H1 (cell line): Measurements from ENCODE around the gene SV2B. TPM values are rescaled to one million over a fixed set of nuclear protein-coding genes. Genes with fewer than 3 reads are reported as not detected.

Source experiments
- CTCF ChIA-PET: fragments of 300-600 bp; sonication (Branson Sonifier 250); formaldehyde crosslinking; loops from one replicate; lab custom pipeline; 2021; ENCODE audit not compliant: partially characterized antibody; lab: Charles Lee
- POLR2A ChIA-PET: fragments of 300-600 bp; sonication (Branson Sonifier 250); formaldehyde crosslinking; loops from one replicate; lab custom pipeline; 2021; ENCODE audit warnings: inconsistent platforms; ENCODE audit not compliant: partially characterized antibody; lab: Charles Lee
- DNase-seq, 2 experiments: peaks; one replicate each; pipeline versions ENCODE4 v3.0.0 to v3.0.0-alpha.2; 2010 to 2022; ENCODE audit warnings: low spot score in 2 of 2, low read depth in 1 of 2, mixed read lengths in 1 of 2
- FAIRE-seq: peaks from 2 replicates; lab custom pipeline; 2011; peaks lifted over from hg19 to GRCh38; lab: Jason Lieb, UNC
- H2AFZ ChIP-seq: 2 replicates; pipeline ENCODE4 v1.8.1; 2012; ENCODE audit warnings: low read length, inconsistent platforms
- H2AK5ac ChIP-seq: 2 replicates; pipeline ENCODE4 v1.6.1; 2013; ENCODE audit warnings: low read depth, low read length
- H2BK120ac ChIP-seq: replicated peaks from 2 replicates; pipeline ENCODE3; 2013; ENCODE audit warnings: low read depth, low read length, inconsistent platforms
- H2BK12ac ChIP-seq: 2 replicates; pipeline ENCODE4 v1.6.1; 2013; ENCODE audit warnings: low read depth, low read length
- H2BK15ac ChIP-seq: 2 replicates; pipeline ENCODE4 v1.6.1; 2013; ENCODE audit warnings: low read length
- H2BK20ac ChIP-seq: 2 replicates; pipeline ENCODE4 v1.6.1; 2013; ENCODE audit warnings: low read length
- H2BK5ac ChIP-seq: 2 replicates; pipeline ENCODE4 v1.6.1; 2013; ENCODE audit warnings: low read depth, low read length
- H3K14ac ChIP-seq: 2 replicates; pipeline ENCODE4 v1.6.1; 2013; ENCODE audit warnings: inconsistent platforms; ENCODE audit not compliant: insufficient read length
- H3K18ac ChIP-seq: 2 replicates; pipeline ENCODE4 v1.6.1; 2013; ENCODE audit warnings: low read length; ENCODE audit errors: extremely low read depth
- H3K23ac ChIP-seq: 2 replicates; pipeline ENCODE4 v1.6.1; 2013; ENCODE audit warnings: inconsistent platforms; ENCODE audit not compliant: insufficient read length
- H3K23me2 ChIP-seq: 2 replicates; pipeline ENCODE4 v1.6.1; 2013; ENCODE audit warnings: low read depth, low read length
- H3K27ac ChIP-seq: 2 replicates; pipeline ENCODE4 v1.6.1; 2011; ENCODE audit warnings: low read depth, low read length, inconsistent platforms
- H3K27me3 ChIP-seq, 4 experiments: replicated peaks in 1 of 4; 1 replicate in 1 of 4; 2 replicates in 3 of 4; pipeline versions ENCODE4 v1.6.1 to v1.8.1; 2011 to 2013; ENCODE audit warnings: low read length in 3 of 4, mild to moderate bottlenecking in 3 of 4, inconsistent platforms in 2 of 4, mixed read lengths in 2 of 4, moderate library complexity in 1 of 4; ENCODE audit not compliant: control insufficient read depth in 3 of 4, insufficient read depth in 3 of 4; ENCODE audit errors: extremely low read depth in 1 of 4
- H3K36me3 ChIP-seq, 4 experiments: 2 replicates each; pipeline versions ENCODE4 v1.6.1 to v1.8.1; 2011 to 2013; ENCODE audit warnings: mild to moderate bottlenecking in 4 of 4, low read length in 3 of 4, moderate library complexity in 2 of 4, control low read depth in 1 of 4, inconsistent platforms in 1 of 4; ENCODE audit not compliant: insufficient read depth in 4 of 4, control insufficient read depth in 2 of 4
- H3K4ac ChIP-seq: replicated peaks from 2 replicates; pipeline ENCODE3; 2013; ENCODE audit warnings: low read length, low read depth, mixed read lengths, inconsistent platforms; ENCODE audit not compliant: insufficient read length
- H3K4me1 ChIP-seq, 4 experiments: replicated peaks in 1 of 4; 1 replicate in 1 of 4; 2 replicates in 3 of 4; pipeline versions ENCODE4 v1.6.1 to v1.8.1; 2011 to 2013; ENCODE audit warnings: low read length in 3 of 4, inconsistent platforms in 2 of 4, mixed read lengths in 1 of 4; ENCODE audit not compliant: insufficient read depth in 4 of 4, control insufficient read depth in 3 of 4
- H3K4me2 ChIP-seq, 2 experiments: 2 replicates each; pipeline versions ENCODE4 v1.6.1 to v1.8.1; 2011 to 2013; ENCODE audit warnings: low read depth in 2 of 2, low read length in 2 of 2, control low read depth in 1 of 2, inconsistent platforms in 1 of 2, mild to moderate bottlenecking in 1 of 2; ENCODE audit not compliant: insufficient read depth in 1 of 2
- H3K4me3 ChIP-seq, 4 experiments: fragments of 200-600, 300-600 bp in 1 of 4; sonication (generic), shearing (Covaris generic), sonication (Bioruptor Twin) in 1 of 4; 2 replicates each; pipeline versions ENCODE4 v1.5.1 to v1.8.1; 2011 to 2016; ENCODE audit warnings: low read length in 4 of 4, low read depth in 3 of 4, control low read depth in 2 of 4, inconsistent platforms in 2 of 4, mild to moderate bottlenecking in 2 of 4, mixed read lengths in 1 of 4, moderate library complexity in 1 of 4; ENCODE audit not compliant: insufficient read depth in 2 of 4; ENCODE audit errors: extremely low read depth in 1 of 4
- H3K56ac ChIP-seq: replicated peaks from 2 replicates; pipeline ENCODE3; 2013; ENCODE audit warnings: low read depth, mild to moderate bottlenecking, mixed read lengths, low read length, inconsistent platforms; ENCODE audit not compliant: insufficient read length
- H3K79me1 ChIP-seq: 2 replicates; pipeline ENCODE4 v1.6.1; 2013; ENCODE audit warnings: low read depth, low read length, control low read depth
- H3K79me2 ChIP-seq, 2 experiments: 2 replicates each; pipeline versions ENCODE4 v1.6.1 to v1.8.1; 2012 to 2013; ENCODE audit warnings: low read length in 2 of 2, mild to moderate bottlenecking in 2 of 2, inconsistent platforms in 1 of 2; ENCODE audit not compliant: insufficient read depth in 2 of 2, control insufficient read depth in 1 of 2
- H3K9ac ChIP-seq, 4 experiments: replicated peaks in 1 of 4; 1 replicate in 1 of 4; 2 replicates in 3 of 4; pipeline versions ENCODE4 v1.6.1 to v1.8.1; 2011 to 2013; ENCODE audit warnings: low read depth in 3 of 4, low read length in 3 of 4, control low read depth in 2 of 4, mild to moderate bottlenecking in 2 of 4, moderate library complexity in 2 of 4, inconsistent platforms in 1 of 4; ENCODE audit errors: extremely low read depth in 1 of 4
- H3K9me3 ChIP-seq, 2 experiments: 2 replicates each; pipeline versions ENCODE4 v1.6.1 to v1.8.1; 2012 to 2013; ENCODE audit warnings: mild to moderate bottlenecking in 2 of 2, moderate library complexity in 2 of 2, control low read depth in 1 of 2, inconsistent platforms in 1 of 2, low read depth in 1 of 2, low read length in 1 of 2, mixed read lengths in 1 of 2; ENCODE audit not compliant: insufficient read depth in 2 of 2
- H4K20me1 ChIP-seq, 2 experiments: replicated peaks in 1 of 2; 2 replicates each; pipeline versions ENCODE3 to v1.8.1; 2011 to 2013; ENCODE audit warnings: inconsistent platforms in 2 of 2, low read length in 2 of 2, mild to moderate bottlenecking in 1 of 2; ENCODE audit not compliant: insufficient read depth in 2 of 2, control insufficient read depth in 1 of 2
- H4K5ac ChIP-seq: 2 replicates; pipeline ENCODE4 v1.6.1; 2013; ENCODE audit warnings: low read length, low read depth, mixed read lengths, inconsistent platforms; ENCODE audit not compliant: insufficient read length
- H4K8ac ChIP-seq: 2 replicates; pipeline ENCODE4 v1.8.0; 2013; ENCODE audit warnings: mild to moderate bottlenecking, moderate library complexity, low read length, inconsistent platforms; ENCODE audit not compliant: insufficient read depth; ENCODE audit errors: extremely low read depth
- H4K91ac ChIP-seq: replicated peaks from 2 replicates; pipeline ENCODE3; 2013; ENCODE audit warnings: low read length, mixed read lengths, inconsistent platforms; ENCODE audit not compliant: insufficient read length
- ATF2 ChIP-seq: IDR thresholded peaks from 2 replicates; pipeline ENCODE4 v1.6.1; 2012; ENCODE audit warnings: low read length, inconsistent platforms
- EP300 ChIP-seq, 2 experiments: IDR thresholded peaks; 1 replicate in 1 of 2; 2 replicates in 1 of 2; pipeline ENCODE4 v1.6.1; 2011 to 2012; ENCODE audit warnings: low read depth in 2 of 2, low read length in 2 of 2, mild to moderate bottlenecking in 2 of 2, borderline replicate concordance in 1 of 2, inconsistent platforms in 1 of 2, moderate library complexity in 1 of 2
- RNF2 ChIP-seq: fragments of 200-900, 300-1000 bp; sonication (generic); IDR thresholded peaks from 2 replicates; pipeline ENCODE4 v1.7.1; 2016; ENCODE audit warnings: borderline replicate concordance, low read depth, mild to moderate bottlenecking, antibody characterized with exemption, low read length; ENCODE audit not compliant: poor library complexity, severe bottlenecking; ENCODE audit errors: missing control alignments
- SP1 ChIP-seq: IDR thresholded peaks from 2 replicates; pipeline ENCODE4 v1.6.1; 2011; ENCODE audit warnings: low read depth, low read length
- YY1 ChIP-seq: IDR thresholded peaks from 2 replicates; pipeline ENCODE4 v1.6.1; 2011; ENCODE audit warnings: low read depth, mild to moderate bottlenecking, low read length
- WGBS, 2 experiments: shearing (Covaris generic) in 1 of 2; methylation state at CpG; one replicate each; pipeline versions ENCODE4 v1.1.6 to v1.1.7; 2013 to 2015; ENCODE audit warnings: low lambda C conversion rate in 2 of 2, mixed read lengths in 2 of 2, inconsistent platforms in 1 of 2, low coverage in 1 of 2, missing lambda C conversion rate in 1 of 2; ENCODE audit not compliant: insufficient replicate concordance in 2 of 2, insufficient coverage in 1 of 2, insufficient read length in 1 of 2; ENCODE audit errors: extremely low coverage in 1 of 2, missing lambda C conversion rate in 1 of 2; 5-methylcytosine and 5-hydroxymethylcytosine counted together
- polyA plus RNA-seq, 7 experiments: library from polyadenylated mRNA; depleted of rRNA in 3 of 7; stranded (reverse) in 5 of 7; unstranded in 2 of 7; fragments of >200 nt in 5 of 7; fragments of 200-250 nt in 2 of 7; gene quantifications; 1 replicate in 5 of 7; 2 replicates in 1 of 7; 4 replicates in 1 of 7; pipeline versions ENCODE4 v1.2.1 to v1.2.3, GENCODE V29; 2011 to 2013; ENCODE audit warnings: missing spikeins in 2 of 7, mixed read lengths in 2 of 7
- total RNA-seq: library from RNA; stranded (reverse); fragmentation: NEBNext Ultra II Directional; extraction: Animal tissue kit (Norgen Biotek cat#: 25700); gene quantifications from 2 replicates; pipeline ENCODE4 v1.2.1, GENCODE V29; 2021

SV2B gene
- total and polyA plus RNA-seq, 2 of the 8 experiments (the other 6 are each of a cell fraction or from before 2014, with no cell fraction given) = 0.09 to 0.20 TPM

GRCh38 chr15:91054816-91055215 lies 45.2 kb upstream of the SV2B start:
- no peaks in the 10 kb centered on the region for H3K79me1 ChIP-seq
- H2BK20ac ChIP-seq = no peak overlapping the region
- no peak overlapping the region for H2AFZ ChIP-seq
- no peak overlapping the region for H4K5ac ChIP-seq
- H2BK5ac ChIP-seq = no peak overlapping the region
- H3K18ac ChIP-seq = no peak overlapping the region
- H3K27me3 ChIP-seq = no peaks in the 10 kb centered on the region
- DNase-seq = no peak
- H3K4ac ChIP-seq = no peak overlapping the region
- no peaks in the 10 kb centered on the region for H3K4me1 ChIP-seq
- H3K4me3 ChIP-seq = no peak overlapping the region
- no peak for TF ChIP-seq SP1
- no peak for TF ChIP-seq YY1
- no peak for TF ChIP-seq ATF2
- no peak for TF ChIP-seq RNF2
- TF ChIP-seq EP300 (IDR thresholded peaks at IDR 0.05; ENCODE audit: borderline replicate concordance in 1 of 2, low read depth in 2 of 2, low read length in 2 of 2) = no peak
- H3K27ac ChIP-seq = no peak overlapping the region
- H4K20me1 ChIP-seq = no peaks in the 10 kb centered on the region
- no peak overlapping the region for H4K91ac ChIP-seq
- H4K8ac ChIP-seq = no peak overlapping the region
- no peak for FAIRE-seq
- H2BK120ac ChIP-seq = no peak overlapping the region
- no peak overlapping the region for H2BK12ac ChIP-seq
- ChIA-PET CTCF (interaction anchor here (0.7 to 8.6 kb wide), 10 partner anchors 14 to 215 kb away, joined by 3 to 145 read pairs (median 14); no protein-coding TSS in a partner anchor), POLR2A (no interaction called here)
- no peak overlapping the region for H3K9ac ChIP-seq
- no peaks in the 10 kb centered on the region for H3K36me3 ChIP-seq
- no peak overlapping the region for H2AK5ac ChIP-seq
- H3K14ac ChIP-seq = no peak overlapping the region
- no peaks in the 10 kb centered on the region for H3K23me2 ChIP-seq
- no peak overlapping the region for H2BK15ac ChIP-seq
- H3K79me2 ChIP-seq = no peaks in the 10 kb centered on the region
- H3K23ac ChIP-seq = no peak overlapping the region
- H3K56ac ChIP-seq = no peak overlapping the region
- no peaks in the 10 kb centered on the region for H3K9me3 ChIP-seq
- no peak overlapping the region for H3K4me2 ChIP-seq
- 86% methylated on average over 2 of the region's 2 CpGs; no CpG with 5 or more reads in 1 of the 2 experiments for WGBS, 2 experiments
